OCI-LY7 (cell line): ENCODE measurements around the gene SCG3. TPM values are rescaled to one million over a fixed set of nuclear protein-coding genes. Genes with fewer than 3 reads are reported as not detected.

Source experiments
- BruUV-seq: library from RNA; stranded (reverse); fragments of 400-500 nt; replicated peaks from 2 replicates; lab custom pipeline; 2021; lab: Mats Ljungman, UMichigan
- CTCF ChIA-PET: fragments of 300-600 bp; sonication (Branson Sonifier 250); formaldehyde crosslinking; loops from one replicate; lab custom pipeline; 2022; ENCODE audit warnings: antibody characterized with exemption; ENCODE audit not compliant: unreplicated experiment; lab: Charles Lee
- POLR2A ChIA-PET: fragments of 300-600 bp; sonication (Branson Sonifier 250); formaldehyde crosslinking; loops from one replicate; lab custom pipeline; 2022; ENCODE audit warnings: antibody characterized with exemption; lab: Charles Lee
- DNase-seq: peaks from one replicate; pipeline ENCODE4 v3.0.0-alpha.2; 2015; ENCODE audit warnings: low spot score
- H2AFZ ChIP-seq: fragments of 200-600 bp; sonication (generic), shearing (Covaris generic); 2 replicates; pipeline ENCODE4 v1.6.1; 2014; ENCODE audit warnings: mild to moderate bottlenecking, antibody characterized with exemption, low read length, moderate library complexity
- H3K27ac ChIP-seq: fragments of 200-600 bp; sonication (generic); 2 replicates; pipeline ENCODE4 v1.5.1; 2014; ENCODE audit warnings: mixed run types, low read depth, mild to moderate bottlenecking, moderate library complexity, low read length, inconsistent platforms; ENCODE audit not compliant: poor library complexity, severe bottlenecking
- H3K36me3 ChIP-seq: fragments of 200-600 bp; sonication (generic); 2 replicates; pipeline ENCODE4 v1.6.1; 2014; ENCODE audit warnings: mild to moderate bottlenecking, antibody characterized with exemption, low read length, moderate library complexity, mixed read lengths; ENCODE audit not compliant: insufficient read depth
- H3K4me1 ChIP-seq: fragments of 200-600 bp; sonication (generic); 2 replicates; pipeline ENCODE4 v1.5.1; 2014; ENCODE audit warnings: mild to moderate bottlenecking, low read length; ENCODE audit not compliant: insufficient read depth, poor library complexity, severe bottlenecking
- H3K4me2 ChIP-seq: fragments of 200-600 bp; sonication (generic); 2 replicates; pipeline ENCODE4 v1.6.1; 2014; ENCODE audit warnings: mild to moderate bottlenecking, low read length
- H3K4me3 ChIP-seq: fragments of 200-600 bp; sonication (generic); 2 replicates; pipeline ENCODE4 v1.5.1; 2014; ENCODE audit warnings: mild to moderate bottlenecking, low read depth, low read length; ENCODE audit not compliant: poor library complexity, severe bottlenecking
- H3K79me2 ChIP-seq: fragments of 200-600 bp; sonication (generic); 2 replicates; pipeline ENCODE4 v1.6.1; 2016; ENCODE audit warnings: low read depth, mild to moderate bottlenecking, low read length, moderate library complexity, mixed read lengths; ENCODE audit not compliant: insufficient read depth
- H3K9me2 ChIP-seq: fragments of 200-600 bp; sonication (generic); 2 replicates; pipeline ENCODE4 v1.6.1; 2016; ENCODE audit warnings: mild to moderate bottlenecking, low read length, mixed read lengths; ENCODE audit not compliant: insufficient read depth
- H3K9me3 ChIP-seq: fragments of 200-600 bp; sonication (generic); 2 replicates; pipeline ENCODE4 v1.6.1; 2014; ENCODE audit warnings: mild to moderate bottlenecking, mixed run types, low read length, mixed read lengths
- H4K20me1 ChIP-seq: fragments of 200-600 bp; sonication (generic); 2 replicates; pipeline ENCODE4 v1.6.1; 2014; ENCODE audit warnings: mild to moderate bottlenecking, antibody characterized with exemption, low read length, moderate library complexity, mixed read lengths; ENCODE audit not compliant: insufficient read depth
- EZH2phosphoT487 ChIP-seq: fragments of 200-600 bp; sonication (generic); IDR thresholded peaks from 2 replicates; pipeline ENCODE4 v1.6.1; 2018; ENCODE audit warnings: low read depth, borderline replicate concordance, mild to moderate bottlenecking, mixed run types, antibody characterized with exemption, low read length, moderate library complexity, mixed read lengths
- intact Hi-C: fragments of 100-400 bp; cut with micrococcal nuclease; formaldehyde crosslinking; loops from one replicate; pipeline ENCODE4 v1.10.0; 2022; ENCODE audit not compliant: unreplicated experiment
- total RNA-seq, 2 experiments: library from RNA; depleted of rRNA in 1 of 2; stranded (reverse); fragments of >200 nt in 1 of 2; shearing (Covaris generic) in 1 of 2; gene quantifications; 2 replicates each; pipeline ENCODE4 v1.2.3, GENCODE V29; 2014 to 2022
- TF ChIP-seq, protein P1 (sequence below): fragments of 200-600 bp; sonication (generic); conservative IDR thresholded peaks from 2 replicates; pipeline ENCODE4 v1.5.1; 2014; ENCODE audit warnings: mild to moderate bottlenecking, antibody characterized with exemption, low read length, moderate library complexity, mixed read lengths

Gene SCG3
- total RNA-seq, 2 experiments from 2014 or later, result not detected

GRCh38 chr15:51677452-51677851 is 3.9 kb upstream of the SCG3 start:
- ChIA-PET CTCF (no interaction called here), POLR2A (no interaction called here)
- Histone ChIP-seq H3K4me3 (no peak overlapping the region), H3K4me1 (no peaks in the 10 kb centered on the region), H3K9me2 (no peaks in the 10 kb centered on the region), H3K27ac (no peak overlapping the region), H3K36me3 (no peaks in the 10 kb centered on the region), H2AFZ (no peak overlapping the region), H3K4me2 (no peak overlapping the region), H3K9me3 (no peaks in the 10 kb centered on the region), H3K79me2 (no peaks in the 10 kb centered on the region), H4K20me1 (no peaks in the 10 kb centered on the region)
- intact Hi-C loops, result no loop called here
- DNase-seq, result no peak
- TF ChIP-seq, protein P1, sequence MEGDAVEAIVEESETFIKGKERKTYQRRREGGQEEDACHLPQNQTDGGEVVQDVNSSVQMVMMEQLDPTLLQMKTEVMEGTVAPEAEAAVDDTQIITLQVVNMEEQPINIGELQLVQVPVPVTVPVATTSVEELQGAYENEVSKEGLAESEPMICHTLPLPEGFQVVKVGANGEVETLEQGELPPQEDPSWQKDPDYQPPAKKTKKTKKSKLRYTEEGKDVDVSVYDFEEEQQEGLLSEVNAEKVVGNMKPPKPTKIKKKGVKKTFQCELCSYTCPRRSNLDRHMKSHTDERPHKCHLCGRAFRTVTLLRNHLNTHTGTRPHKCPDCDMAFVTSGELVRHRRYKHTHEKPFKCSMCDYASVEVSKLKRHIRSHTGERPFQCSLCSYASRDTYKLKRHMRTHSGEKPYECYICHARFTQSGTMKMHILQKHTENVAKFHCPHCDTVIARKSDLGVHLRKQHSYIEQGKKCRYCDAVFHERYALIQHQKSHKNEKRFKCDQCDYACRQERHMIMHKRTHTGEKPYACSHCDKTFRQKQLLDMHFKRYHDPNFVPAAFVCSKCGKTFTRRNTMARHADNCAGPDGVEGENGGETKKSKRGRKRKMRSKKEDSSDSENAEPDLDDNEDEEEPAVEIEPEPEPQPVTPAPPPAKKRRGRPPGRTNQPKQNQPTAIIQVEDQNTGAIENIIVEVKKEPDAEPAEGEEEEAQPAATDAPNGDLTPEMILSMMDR, result no peak
- TF ChIP-seq EZH2phosphoT487, result no peak
- no TSS peak for BruUV-seq

DNA sequence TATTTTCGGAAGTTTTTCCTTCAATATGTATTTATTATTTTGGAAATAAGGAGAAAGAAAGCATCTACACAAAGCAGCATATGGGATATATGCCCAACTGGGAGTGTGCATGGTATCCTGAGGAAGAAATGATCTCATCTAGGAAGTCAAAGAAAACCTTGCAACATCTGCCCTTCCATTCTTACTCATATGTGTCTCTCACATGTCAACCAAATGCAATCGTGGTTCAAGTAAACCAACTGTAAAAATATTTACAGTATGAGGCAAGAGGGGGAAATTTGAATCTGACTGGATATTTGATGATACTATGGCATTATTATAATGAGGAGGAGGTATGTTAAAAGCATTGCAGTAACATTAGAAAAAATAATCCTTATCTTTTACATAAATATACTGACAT is 3.2 kb upstream of the SCG3 start:
- no peak overlapping the region for H2AFZ ChIP-seq
- H3K36me3 ChIP-seq, result no peaks in the 10 kb centered on the region
- BruUV-seq, result no TSS peak
- no peak overlapping the region for H3K27ac ChIP-seq
- H3K79me2 ChIP-seq, result no peaks in the 10 kb centered on the region
- DNase-seq, result no peak
- ChIA-PET POLR2A (no interaction called here), CTCF (no interaction called here)
- intact Hi-C loops, result no loop called here
- H3K9me3 ChIP-seq, result no peaks in the 10 kb centered on the region
- no peaks in the 10 kb centered on the region for H3K9me2 ChIP-seq
- H3K4me3 ChIP-seq, result no peak overlapping the region
- H3K4me2 ChIP-seq, result no peak overlapping the region
- H4K20me1 ChIP-seq, result no peaks in the 10 kb centered on the region
- no peaks in the 10 kb centered on the region for H3K4me1 ChIP-seq
- TF ChIP-seq EZH2phosphoT487, result no peak
- TF ChIP-seq, protein P1, result no peak

- H3K4me3 ChIP-seq, result no peak overlapping the region
- no peaks in the 10 kb centered on the region for H3K36me3 ChIP-seq
- no peak overlapping the region for H3K4me2 ChIP-seq
- H3K9me2 ChIP-seq, result no peaks in the 10 kb centered on the region
- H4K20me1 ChIP-seq, result no peaks in the 10 kb centered on the region
- no peak for DNase-seq
- no peak overlapping the region for H3K27ac ChIP-seq
- no peak overlapping the region for H2AFZ ChIP-seq
- intact Hi-C loops, result no loop called here
- ChIA-PET CTCF (no interaction called here), POLR2A (no interaction called here)
- H3K79me2 ChIP-seq, result no peaks in the 10 kb centered on the region
- H3K9me3 ChIP-seq, result no peaks in the 10 kb centered on the region
- H3K4me1 ChIP-seq, result no peaks in the 10 kb centered on the region
- TF ChIP-seq EZH2phosphoT487, result no peak
- TF ChIP-seq, protein P1, result no peak
- BruUV-seq, result no TSS peak
Observed at GRCh38 chr15:51680321-51680720, 982 bp upstream of the SCG3 start.
